GM20000 (cell line): Measurements from ENCODE around the gene FMO2.

Source experiments
- DNase-seq: peaks from one replicate; pipeline ENCODE4 v3.0.0; 2012; ENCODE audit warnings: low spot score
- CTCF ChIP-seq: IDR thresholded peaks from 2 replicates; pipeline ENCODE4 v1.5.1; 2012; ENCODE audit warnings: mild to moderate bottlenecking, control low read depth; ENCODE audit errors: extremely low read depth, missing control alignments

FMO2 gene

DNA sequence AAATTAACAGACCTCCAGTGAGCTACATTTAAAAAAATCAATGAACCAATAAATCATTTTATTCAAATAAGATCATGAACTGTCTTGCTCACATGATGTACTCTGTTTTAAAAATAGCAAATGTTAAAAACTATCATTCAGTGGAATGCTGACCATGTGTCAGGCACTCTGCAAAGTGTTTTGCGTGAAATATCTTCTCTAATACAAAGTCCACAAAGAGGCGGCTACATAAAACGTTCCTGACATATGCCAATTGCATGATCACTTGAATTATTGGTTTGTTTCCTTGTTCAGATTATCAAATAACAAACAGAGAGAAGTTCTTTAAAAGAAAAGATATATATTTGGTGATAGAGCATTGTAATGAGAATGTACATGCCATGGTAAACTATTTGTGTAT lies 10.7 kb downstream of the FMO2 start:
- DNase-seq: no peak
- no peak for TF ChIP-seq CTCF

DNA sequence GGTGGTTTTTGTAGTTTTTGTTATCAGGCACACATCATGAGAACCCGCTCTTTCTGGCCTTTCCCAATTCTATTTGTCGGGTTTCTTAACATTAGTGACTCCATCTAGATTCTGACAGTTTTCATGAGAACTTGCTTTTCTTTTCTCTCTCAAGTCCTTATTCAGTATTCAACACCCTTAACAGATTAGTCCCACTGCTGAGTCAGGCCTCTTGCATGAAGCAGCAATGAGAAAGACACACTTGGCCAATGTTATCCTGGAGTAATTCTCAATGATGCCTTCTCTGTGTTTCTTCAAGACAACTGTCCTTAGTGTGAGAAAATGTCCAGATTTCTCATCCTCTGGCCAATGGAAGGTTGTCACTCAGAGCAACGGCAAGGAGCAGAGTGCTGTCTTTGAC lies 11.3 kb downstream of the FMO2 start:
- no peak for TF ChIP-seq CTCF
- no peak for DNase-seq

- no peak for DNase-seq
- no peak for TF ChIP-seq CTCF
Measured at GRCh38 chr1:171198081-171198480, 13.0 kb downstream of the FMO2 start.

GRCh38 chr1:171204296-171204695 lies 19.2 kb downstream of the FMO2 start:
- no peak for DNase-seq
- no peak for TF ChIP-seq CTCF

DNA sequence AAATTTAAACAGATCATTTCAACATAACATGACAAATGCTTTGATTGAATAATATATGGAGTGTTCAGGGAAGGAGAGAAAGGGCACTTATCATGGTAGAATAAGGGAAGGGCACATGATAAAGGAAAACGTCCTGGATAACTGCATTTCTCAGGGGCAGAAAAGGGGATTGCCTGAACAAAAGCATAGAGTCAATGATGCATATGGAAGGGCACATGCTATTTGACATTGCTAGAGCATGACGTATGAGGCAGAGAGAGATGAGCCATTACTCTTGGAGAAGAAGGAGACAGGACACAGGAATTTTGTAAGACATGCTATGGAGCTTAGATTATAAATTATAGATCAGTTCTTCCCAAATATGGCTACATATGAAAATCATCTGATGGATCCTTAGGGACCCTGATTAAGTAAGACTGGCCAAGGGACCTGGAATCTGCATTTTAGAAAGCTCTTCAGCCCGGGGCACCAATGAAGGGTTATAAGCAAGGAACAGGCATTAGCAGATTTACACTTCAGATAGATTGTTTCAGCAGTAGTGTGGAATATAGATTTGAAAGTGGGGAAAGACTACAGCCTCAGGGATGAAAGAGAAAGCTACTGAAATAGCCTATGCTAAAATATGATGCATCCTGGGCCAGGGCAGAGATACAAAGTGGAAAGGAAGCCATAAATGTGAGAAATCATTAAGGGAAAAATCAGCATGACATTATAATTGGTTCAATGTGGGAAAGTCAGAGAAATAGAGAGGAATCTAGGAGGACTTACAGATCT lies 21.3 kb downstream of the FMO2 start:
- no peak for TF ChIP-seq CTCF

GRCh38 chr1:171206978-171207355 lies 21.9 kb downstream of the FMO2 start:
- DNase-seq: no peak
- TF ChIP-seq CTCF: no peak

More for the DNA sequence above, 21.3 kb downstream of the FMO2 start:
- DNase-seq: no peak

DNA sequence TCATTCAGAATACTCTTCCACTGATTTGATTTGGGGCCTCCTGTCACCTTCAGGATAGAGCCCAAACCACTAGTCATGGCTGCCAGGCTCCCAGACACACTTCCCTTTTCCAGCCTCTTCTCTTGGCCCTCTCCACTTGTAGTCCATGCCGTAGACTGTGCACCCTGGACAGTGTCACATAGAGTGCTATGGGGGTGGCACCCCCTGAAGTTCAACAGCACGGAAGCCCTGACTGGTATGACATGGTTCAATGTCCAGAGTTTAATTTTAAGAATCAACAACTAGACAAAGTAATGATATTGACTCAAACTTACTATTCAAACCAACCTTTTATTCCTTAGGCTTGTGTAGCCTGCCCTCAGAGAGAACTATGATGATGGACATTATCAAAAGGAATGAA lies 22.3 kb downstream of the FMO2 start:
- TF ChIP-seq CTCF: no peak
- no peak for DNase-seq
